ENCODE measurements around the gene KRTAP10-5. TPM values are rescaled to one million over a fixed set of nuclear protein-coding genes. Genes with fewer than 3 reads are reported as not detected.
"Not testable (repeated sequence)": the region's sequence is repeated elsewhere in the genome, so short reads cannot be mapped to it uniquely, and the experiment has no call there.

KRTAP10-5 gene
- total and polyA plus RNA-seq, 5 experiments from 2014 or later, result not detected

DNA sequence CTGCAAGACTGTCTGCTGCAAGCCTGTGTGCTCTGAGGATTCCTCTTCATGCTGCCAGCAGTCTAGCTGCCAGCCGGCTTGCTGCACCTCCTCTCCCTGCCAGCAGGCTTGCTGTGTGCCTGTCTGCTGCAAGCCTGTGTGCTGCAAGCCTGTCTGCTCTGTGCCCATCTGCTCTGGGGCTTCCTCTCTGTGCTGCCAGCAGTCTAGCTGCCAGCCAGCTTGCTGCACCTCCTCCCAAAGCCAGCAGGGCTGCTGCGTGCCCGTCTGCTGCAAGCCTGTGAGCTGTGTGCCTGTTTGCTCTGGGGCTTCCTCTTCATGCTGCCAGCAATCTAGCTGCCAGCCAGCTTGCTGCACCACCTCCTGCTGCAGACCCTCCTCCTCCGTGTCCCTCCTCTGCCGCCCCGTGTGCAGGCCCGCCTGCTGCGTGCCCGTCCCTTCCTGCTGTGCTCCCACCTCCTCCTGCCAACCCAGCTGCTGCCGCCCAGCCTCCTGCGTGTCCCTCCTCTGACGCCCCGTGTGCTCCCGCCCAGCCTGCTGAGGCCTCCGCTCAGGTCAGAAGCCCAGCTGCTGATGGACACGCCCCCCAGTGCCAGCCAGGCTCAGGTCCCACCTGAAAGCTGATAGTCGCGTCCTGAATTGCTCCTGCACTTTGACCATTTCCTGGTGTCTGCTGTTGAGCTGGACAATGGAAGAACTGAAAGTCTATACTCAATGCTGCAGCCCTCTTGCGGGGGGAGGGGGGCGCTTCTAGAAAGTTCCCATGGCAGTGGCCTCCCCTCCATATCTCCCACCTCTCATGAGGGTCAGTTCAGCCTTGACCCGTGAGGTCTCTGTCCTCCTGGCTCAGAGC is 5.7 kb downstream of the KRTAP10-5 start:
- Mint-ChIP-seq H3K9me3 (peaks cover 0 to 25% (median 9%) of the 10 kb centered on the region in 9 donors), H3K27me3 (peaks cover 0 to 12% (median 1%) of the 10 kb centered on the region in 5 donors), H3K4me1 (peaks cover 0 to 15% (median 6%) of the 10 kb centered on the region in 4 donors), H3K4me3 (peak overlapping the region in 1 of 10 donors; percentile 62), H3K27ac (peak overlapping the region in 5 of 10 donors; percentile 51 to 77 (median 62)), H3K36me3 (peaks cover 0 to 6% (median 5%) of the 10 kb centered on the region in 3 donors)
- no peak for ATAC-seq
- POLR2A ChIA-PET, result no interaction called here
- DNase-seq, result no peak

DNA sequence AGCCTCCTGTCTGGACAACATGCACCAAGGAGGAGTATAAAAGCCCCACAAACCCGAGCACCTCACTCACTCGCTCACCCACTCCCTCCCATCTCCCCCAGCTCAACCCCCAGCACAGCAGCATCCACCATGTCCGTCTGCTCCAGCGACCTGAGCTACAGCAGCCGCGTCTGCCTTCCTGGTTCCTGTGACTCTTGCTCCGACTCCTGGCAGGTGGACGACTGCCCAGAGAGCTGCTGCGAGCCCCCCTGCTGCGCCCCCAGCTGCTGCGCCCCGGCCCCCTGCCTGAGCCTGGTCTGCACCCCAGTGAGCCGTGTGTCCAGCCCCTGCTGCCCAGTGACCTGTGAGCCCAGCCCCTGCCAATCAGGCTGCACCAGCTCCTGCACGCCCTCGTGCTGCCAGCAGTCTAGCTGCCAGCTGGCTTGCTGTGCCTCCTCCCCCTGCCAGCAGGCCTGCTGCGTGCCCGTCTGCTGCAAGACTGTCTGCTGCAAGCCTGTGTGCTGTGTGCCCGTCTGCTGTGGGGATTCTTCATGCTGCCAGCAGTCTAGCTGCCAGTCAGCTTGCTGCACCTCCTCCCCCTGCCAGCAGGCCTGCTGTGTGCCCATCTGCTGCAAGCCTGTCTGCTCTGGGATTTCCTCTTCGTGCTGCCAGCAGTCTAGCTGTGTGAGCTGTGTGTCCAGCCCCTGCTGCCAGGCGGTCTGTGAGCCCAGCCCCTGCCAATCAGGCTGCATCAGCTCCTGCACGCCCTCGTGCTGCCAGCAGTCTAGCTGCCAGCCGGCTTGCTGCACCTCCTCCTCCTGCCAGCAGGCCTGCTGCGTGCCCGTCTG is 6.6 kb downstream of the KRTAP10-5 start, which contains the start of gene KRTAP10-4:
TSS of gene KRTAP10-4 (plus strand) at position 100 of the 827 bp plus-strand sequence. CDS start at position 130, 30 bp downstream.
- H3K36me3 Mint-ChIP-seq, POLR2A ChIA-PET, H3K4me3 Mint-ChIP-seq, DNase-seq, ATAC-seq: not testable (repeated sequence)
- Mint-ChIP-seq H3K9me3 (peaks cover 0 to 25% (median 9%) of the 10 kb centered on the region in 9 donors), H3K27me3 (peaks cover 0 to 12% (median 1%) of the 10 kb centered on the region in 5 donors), H3K27ac (peak within 1 kb of the TSS in 5 of 10 donors; percentile 23 to 76 (median 51)), H3K4me1 (peaks cover 0 to 15% (median 6%) of the 10 kb centered on the region in 4 donors)

DNA sequence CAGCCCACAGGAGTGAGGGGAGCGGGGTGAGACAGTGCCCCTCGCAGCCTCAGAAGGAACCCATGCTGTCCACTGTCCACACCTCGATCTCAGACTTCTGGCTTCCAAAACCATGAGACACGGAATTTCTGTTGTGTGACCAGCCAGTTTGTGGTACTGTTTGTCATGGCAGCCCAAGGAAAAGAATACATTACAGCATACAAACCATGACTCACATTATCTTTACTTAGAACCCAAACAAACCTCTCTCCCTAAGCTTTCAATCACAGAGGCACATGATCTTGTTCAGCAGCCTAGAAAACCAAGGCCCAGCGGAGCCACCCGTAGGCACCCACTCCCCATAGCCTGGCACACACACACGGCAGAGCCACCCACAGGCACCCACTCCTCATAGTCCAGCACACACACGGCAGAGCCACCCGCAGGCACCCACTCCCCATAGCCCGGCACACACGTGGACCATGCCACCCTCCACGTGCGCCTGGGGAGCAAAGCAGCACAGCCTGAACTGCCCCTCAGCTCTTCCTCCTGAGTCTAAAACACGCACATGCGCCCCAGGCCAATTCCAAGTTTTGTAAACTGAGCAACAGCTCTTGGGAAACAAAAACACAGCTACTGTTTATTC is 7.3 kb downstream of the KRTAP10-5 start:
- POLR2A ChIA-PET, result no interaction called here
- Mint-ChIP-seq H3K27ac (peak overlapping the region in 1 of 10 donors; percentile 34), H3K27me3 (peaks cover 0 to 12% (median 1%) of the 10 kb centered on the region in 5 donors), H3K4me1 (peaks cover 0 to 15% (median 6%) of the 10 kb centered on the region in 4 donors), H3K4me3 (no peak overlapping the region), H3K9me3 (peaks cover 0 to 23% (median 8%) of the 10 kb centered on the region in 9 donors), H3K36me3 (peaks cover 0 to 4% (median 3%) of the 10 kb centered on the region in 3 donors)
- ATAC-seq (no peak), DNase-seq (no peak)

DNA sequence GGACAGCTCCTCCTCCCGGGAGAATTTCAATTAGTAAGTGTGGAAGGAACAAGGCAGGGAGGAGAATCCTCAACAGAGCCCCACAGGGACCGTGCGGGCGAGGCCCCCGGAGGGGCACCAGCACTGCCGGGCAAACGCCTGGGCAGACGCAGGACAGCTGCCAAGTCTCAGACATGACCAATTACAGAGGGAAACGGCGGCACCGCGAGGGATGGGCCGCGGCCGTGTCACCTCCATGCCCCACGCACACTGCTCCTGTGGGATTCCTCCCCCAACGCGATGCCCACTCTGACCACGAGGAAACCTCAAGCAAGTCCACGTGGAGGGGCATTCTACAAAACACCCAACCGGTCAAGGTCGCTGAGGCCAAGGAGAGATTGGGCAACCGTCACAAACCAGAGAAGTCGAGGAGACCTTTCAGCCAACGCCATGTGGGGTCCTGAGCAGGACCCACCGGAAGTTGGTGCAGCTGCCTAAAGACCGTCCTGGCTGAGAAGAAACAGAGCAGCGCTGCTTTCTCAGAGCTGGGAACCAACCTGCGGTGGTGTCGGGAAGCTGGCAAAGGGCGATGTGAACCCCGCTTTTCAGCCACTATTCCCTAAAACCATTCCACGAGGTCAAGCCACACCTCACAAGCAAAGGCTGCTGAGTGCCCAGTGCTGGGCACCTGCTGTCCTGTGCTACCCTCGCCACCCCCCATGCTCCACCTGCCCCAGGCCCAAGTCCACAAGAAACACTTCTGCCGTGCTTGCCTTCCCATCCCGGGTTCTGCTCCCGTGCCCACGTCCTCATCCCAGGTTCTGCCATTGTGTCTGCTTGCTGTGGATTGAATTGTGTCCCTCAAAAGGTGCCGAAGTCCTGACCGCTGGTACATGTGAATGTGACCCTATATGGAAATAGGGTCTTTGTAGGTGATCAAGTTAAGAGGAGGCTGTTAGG is 8.3 kb downstream of the KRTAP10-5 start:
- Mint-ChIP-seq H3K27me3 (peaks cover 0 to 12% (median 1%) of the 10 kb centered on the region in 5 donors), H3K4me1 (peaks cover 0 to 15% (median 6%) of the 10 kb centered on the region in 4 donors), H3K27ac (peak overlapping the region in 3 of 10 donors; percentile 23 to 52 (median 26)), H3K4me3 (no peak overlapping the region), H3K36me3 (no peaks in the 10 kb centered on the region), H3K9me3 (peaks cover 0 to 15% (median 4%) of the 10 kb centered on the region in 9 donors)
- POLR2A ChIA-PET, result no interaction called here
- DNase-seq, result no peak
- no peak for ATAC-seq

DNA sequence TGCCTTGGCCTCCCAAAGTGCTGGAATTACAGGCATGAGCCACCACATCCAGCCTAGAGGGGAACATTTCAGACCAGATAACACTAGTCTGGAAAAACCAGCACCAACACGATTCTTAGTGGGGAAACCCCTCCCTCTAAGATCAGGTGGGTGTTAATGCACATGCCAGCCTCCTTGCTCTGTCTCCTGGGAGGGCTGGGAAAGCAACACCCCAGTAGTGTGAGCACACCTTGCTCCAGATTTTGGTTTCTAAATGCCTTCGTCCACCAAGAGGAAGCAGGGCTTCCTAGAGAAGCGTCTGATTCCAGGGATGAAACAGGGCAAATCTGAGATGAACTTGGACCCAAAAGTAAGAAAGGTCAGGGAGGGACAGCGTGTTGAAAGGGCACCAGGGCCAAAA is 9.1 kb downstream of the KRTAP10-5 start:
- H3K27me3 Mint-ChIP-seq, result peaks cover 0 to 12% (median 1%) of the 10 kb centered on the region in 5 donors
- no peak overlapping the region for H3K4me3 Mint-ChIP-seq
- peak overlapping the region in 1 of 10 donors; percentile 26 for H3K27ac Mint-ChIP-seq
- peaks cover 0 to 11% (median 0%) of the 10 kb centered on the region in 9 donors for H3K9me3 Mint-ChIP-seq
- H3K36me3 Mint-ChIP-seq, result no peaks in the 10 kb centered on the region
- ATAC-seq, result no peak
- no peak for DNase-seq
- peaks cover 4 to 15% (median 7%) of the 10 kb centered on the region in 4 donors for H3K4me1 Mint-ChIP-seq
- POLR2A ChIA-PET, result no interaction called here

DNA sequence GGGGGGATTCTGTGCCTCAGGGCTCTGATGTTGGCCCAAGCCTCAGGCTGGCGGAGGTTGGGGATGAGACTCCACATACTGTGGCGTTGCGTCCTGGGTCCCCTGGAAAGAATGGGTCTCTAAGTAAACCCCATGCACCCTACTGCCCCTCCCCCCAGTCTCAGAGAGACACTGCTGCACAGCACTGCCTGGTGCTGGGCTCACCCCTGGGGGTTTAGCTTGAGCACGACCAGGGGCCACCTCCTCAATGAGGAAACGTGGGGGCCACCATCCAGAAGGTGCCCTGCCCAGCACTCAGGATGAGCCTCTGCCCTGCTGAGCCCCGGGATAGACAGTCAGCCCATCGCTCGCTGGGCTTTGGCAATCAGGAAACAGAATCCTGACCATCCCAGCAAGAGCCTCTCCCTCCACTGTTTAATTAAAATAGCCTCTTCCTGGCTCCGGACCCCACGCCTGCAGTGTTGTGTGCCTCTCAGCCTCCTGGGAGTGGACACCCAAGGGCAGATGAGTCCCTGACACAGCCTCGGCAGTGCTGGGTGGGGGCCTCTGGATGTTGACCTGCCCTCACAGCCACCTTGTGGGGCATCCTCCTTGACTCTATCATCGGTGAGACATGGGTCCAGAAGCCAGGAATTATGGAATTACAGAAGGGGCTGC is 10.4 kb downstream of the KRTAP10-5 start:
- POLR2A ChIA-PET, result no interaction called here
- DNase-seq, result no peak
- Mint-ChIP-seq H3K36me3 (no peaks in the 10 kb centered on the region), H3K4me1 (peaks cover 3 to 14% (median 13%) of the 10 kb centered on the region in 4 donors), H3K27ac (peak overlapping the region in 3 of 10 donors; percentile 8 to 77 (median 35)), H3K4me3 (no peak overlapping the region), H3K27me3 (peaks cover 0 to 9% (median 1%) of the 10 kb centered on the region in 5 donors), H3K9me3 (peaks cover 0 to 6% (median 0%) of the 10 kb centered on the region in 9 donors)
- no peak for ATAC-seq

DNA sequence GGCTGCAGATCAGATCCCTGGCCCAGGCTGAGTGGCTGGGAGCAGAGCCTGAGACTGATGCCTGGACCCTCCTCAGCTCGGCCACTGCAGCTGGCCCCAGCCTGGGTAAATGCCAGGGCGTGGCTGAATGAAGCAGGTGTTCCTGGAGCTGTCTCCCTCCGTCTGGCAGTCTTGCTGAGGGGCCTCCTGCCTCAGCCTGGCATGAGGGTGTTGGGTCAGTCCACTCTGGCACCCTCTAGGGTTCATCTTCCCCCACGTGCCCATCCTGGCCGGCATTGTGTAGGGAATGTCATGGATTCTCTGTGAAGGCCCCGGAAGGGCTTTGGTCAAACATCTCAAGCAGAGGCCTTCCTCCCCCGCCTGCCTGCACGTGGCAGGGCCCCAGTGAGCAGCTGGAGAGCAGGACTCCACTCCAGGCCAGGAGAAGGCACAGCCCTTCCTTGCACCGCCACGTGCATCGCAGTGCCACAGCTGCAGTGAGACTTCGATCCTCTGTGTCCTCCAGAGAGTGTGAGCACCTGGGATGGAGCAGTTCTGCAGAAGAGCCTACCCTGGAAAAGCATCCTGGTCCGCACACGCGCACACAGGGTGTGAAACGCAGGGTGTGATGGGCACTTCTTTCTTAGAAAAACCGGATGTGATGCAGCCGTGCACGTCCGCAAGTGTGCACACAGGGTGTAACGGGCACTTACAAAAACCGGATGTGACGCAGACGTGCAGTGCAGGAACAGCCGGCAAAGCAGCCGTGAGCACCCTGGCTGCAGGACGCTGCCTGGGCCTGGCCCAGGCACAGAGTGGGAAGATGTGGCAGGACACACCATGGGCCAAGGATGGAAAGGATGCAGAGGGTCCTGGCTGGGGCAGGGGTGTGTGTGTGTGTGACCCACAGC is 11.5 kb downstream of the KRTAP10-5 start:
- Mint-ChIP-seq H3K4me1 (peaks cover 2 to 22% (median 13%) of the 10 kb centered on the region in 4 donors), H3K4me3 (no peak overlapping the region), H3K36me3 (peaks cover 0 to 2% (median 0%) of the 10 kb centered on the region in 3 donors), H3K27ac (peak overlapping the region in 3 of 10 donors; percentile 53 to 75 (median 55)), H3K9me3 (peaks cover 0 to 6% (median 0%) of the 10 kb centered on the region in 9 donors), H3K27me3 (peaks cover 0 to 5% (median 0%) of the 10 kb centered on the region in 5 donors)
- ATAC-seq (no peak), DNase-seq (peak in 1 of 10 donors; percentile 40)
- POLR2A ChIA-PET, result interaction anchor here (0.8 kb wide), 1 partner anchor 21 kb away, joined by 4 read pairs; no protein-coding TSS in a partner anchor

DNA sequence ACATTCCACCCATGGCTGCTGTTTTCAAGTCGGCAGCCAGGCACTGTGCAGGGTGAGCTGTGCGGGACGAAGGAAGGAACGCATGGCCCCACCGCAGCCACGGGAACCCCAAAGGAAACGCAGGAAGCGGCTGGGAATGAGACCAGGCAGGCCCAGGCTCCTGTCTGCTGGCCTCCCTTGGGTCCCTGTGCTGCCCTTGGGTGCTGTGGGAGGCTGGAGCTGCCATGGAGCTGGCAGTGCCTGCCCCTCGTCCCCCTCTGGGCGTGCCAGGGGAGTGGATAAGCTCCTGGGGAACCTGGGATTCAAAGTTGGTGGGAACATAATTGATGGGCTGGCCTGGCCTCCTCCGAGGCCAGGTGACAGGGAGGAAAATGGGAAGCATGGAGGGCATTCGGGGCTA is 12.1 kb downstream of the KRTAP10-5 start:
- peaks cover 0 to 5% (median 0%) of the 10 kb centered on the region in 5 donors for H3K27me3 Mint-ChIP-seq
- POLR2A ChIA-PET, result interaction anchor here (0.8 to 1.0 kb wide), 2 partner anchors 12 to 20 kb away, joined by 3 to 4 read pairs; no protein-coding TSS in a partner anchor
- peak overlapping the region in 1 of 10 donors; percentile 25 for H3K27ac Mint-ChIP-seq
- H3K4me3 Mint-ChIP-seq, result no peak overlapping the region
- peaks cover 0 to 8% (median 0%) of the 10 kb centered on the region in 9 donors for H3K9me3 Mint-ChIP-seq
- peaks cover 0 to 4% (median 0%) of the 10 kb centered on the region in 3 donors for H3K36me3 Mint-ChIP-seq
- peaks cover 2 to 22% (median 13%) of the 10 kb centered on the region in 4 donors for H3K4me1 Mint-ChIP-seq
- ATAC-seq (no peak), DNase-seq (peak in 1 of 10 donors; percentile 23)

DNA sequence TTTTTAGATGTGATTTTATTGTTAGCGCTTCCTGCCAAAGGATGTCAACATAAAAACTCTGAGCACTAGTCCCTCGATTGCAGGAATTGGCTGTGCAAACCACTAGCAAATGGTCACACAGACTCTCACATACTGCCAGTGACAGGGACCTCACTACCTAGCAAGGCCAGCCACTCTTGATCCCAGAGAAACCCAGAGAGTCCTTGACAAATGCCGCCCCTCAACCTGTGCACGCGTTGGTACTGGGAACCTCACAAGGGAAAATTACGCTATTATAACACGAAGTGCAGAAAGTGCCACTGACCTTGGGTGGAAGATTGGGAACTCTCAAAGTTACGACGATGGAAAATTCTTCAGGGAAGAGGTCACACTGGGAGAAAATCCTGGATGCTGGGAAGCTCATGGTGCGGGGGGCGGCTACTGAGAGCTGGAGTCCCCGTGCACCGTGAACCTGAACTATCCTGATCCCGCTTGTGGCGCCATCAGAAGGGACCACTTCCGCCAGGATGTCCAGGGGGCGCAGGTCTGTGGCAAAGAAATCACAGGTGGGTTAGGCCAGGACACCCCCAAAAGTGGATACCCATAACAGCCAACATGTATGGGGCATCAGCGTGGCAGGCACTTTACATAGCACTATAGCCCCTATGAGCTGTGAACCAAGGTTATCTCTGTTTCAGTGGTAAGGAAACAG is 12.8 kb downstream of the KRTAP10-5 start:
- Mint-ChIP-seq H3K27ac (peak overlapping the region in 1 of 10 donors; percentile 52), H3K4me1 (peaks cover 2 to 22% (median 12%) of the 10 kb centered on the region in 4 donors), H3K36me3 (peaks cover 0 to 4% (median under 1%) of the 10 kb centered on the region in 3 donors), H3K27me3 (peaks cover 0 to 3% (median 0%) of the 10 kb centered on the region in 5 donors), H3K9me3 (peaks cover 0 to 14% (median under 1%) of the 10 kb centered on the region in 9 donors), H3K4me3 (no peak overlapping the region)
- ATAC-seq (no peak), DNase-seq (peak in 1 of 10 donors; percentile 22)
- POLR2A ChIA-PET, result interaction anchor here (0.8 to 1.0 kb wide), 2 partner anchors 11 to 20 kb away, joined by 3 to 4 read pairs; no protein-coding TSS in a partner anchor

Measured in naive thymus-derived CD8-positive, alpha-beta T cell (primary cell).